ENCODE results near the gene PTF1A.

The PTF1A gene

GRCh38 chr10:23192712-23193434 is 761 bp downstream of the PTF1A start:
- peaks cover 80% of the 10 kb centered on the region for H3K27me3 ChIP-seq
- no peak for TF ChIP-seq CTCF (IDR thresholded peaks at IDR 0.05; ENCODE audit: low read depth, low read length)

GRCh38 chr10:23193435-23194074 is 1.4 kb downstream of the PTF1A start:
- Histone ChIP-seq H3K36me3 (no peaks in the 10 kb centered on the region), H3K4me1 (no peaks in the 10 kb centered on the region), H3K9me3 (no peaks in the 10 kb centered on the region), H3K27me3 (peaks cover 87% of the 10 kb centered on the region), H3K4me3 (ENCODE audit: low read depth, low read length) (no peak overlapping the region)
- TF ChIP-seq CTCF (IDR thresholded peaks at IDR 0.05; ENCODE audit: low read depth, low read length) = no peak
- DNase-seq = no peak

More at GRCh38 chr10:23192712-23193434, 761 bp downstream of the PTF1A start:
- no peak for DNase-seq
- no peaks in the 10 kb centered on the region for H3K4me1 ChIP-seq
- no peaks in the 10 kb centered on the region for H3K9me3 ChIP-seq
- H3K36me3 ChIP-seq = no peaks in the 10 kb centered on the region
- H3K4me3 ChIP-seq (ENCODE audit: low read depth, low read length) = no peak overlapping the region

GRCh38 chr10:23194471-23194965 is 2.4 kb downstream of the PTF1A start:
- Histone ChIP-seq H3K4me3 (ENCODE audit: low read depth, low read length) (no peak overlapping the region), H3K36me3 (no peaks in the 10 kb centered on the region), H3K27me3 (peaks cover 96% of the 10 kb centered on the region), H3K4me1 (no peaks in the 10 kb centered on the region), H3K9me3 (no peaks in the 10 kb centered on the region)
- no peak for DNase-seq
- no peak for TF ChIP-seq CTCF (IDR thresholded peaks at IDR 0.05; ENCODE audit: low read depth, low read length)

- no peak for TF ChIP-seq CTCF (IDR thresholded peaks at IDR 0.05; ENCODE audit: low read depth, low read length)
- H3K9me3 ChIP-seq = no peaks in the 10 kb centered on the region
- no peaks in the 10 kb centered on the region for H3K4me1 ChIP-seq
- H3K36me3 ChIP-seq = no peaks in the 10 kb centered on the region
- no peak overlapping the region for H3K4me3 ChIP-seq (ENCODE audit: low read depth, low read length)
- no peak for DNase-seq
- H3K27me3 ChIP-seq = peaks cover 98% of the 10 kb centered on the region
These were observed 3.1 kb downstream of the PTF1A start for GRCh38 chr10:23194966-23195845.

GRCh38 chr10:23195846-23196600 is 3.9 kb downstream of the PTF1A start:
- TF ChIP-seq CTCF (IDR thresholded peaks at IDR 0.05; ENCODE audit: low read depth, low read length) = no peak
- Histone ChIP-seq H3K4me1 (no peaks in the 10 kb centered on the region), H3K27me3 (peaks cover 97% of the 10 kb centered on the region), H3K36me3 (no peaks in the 10 kb centered on the region), H3K4me3 (ENCODE audit: low read depth, low read length) (no peak overlapping the region), H3K9me3 (no peaks in the 10 kb centered on the region)
- DNase-seq = no peak
